ENCODE measurements around the gene GPR15LG. TPM values are rescaled to one million over a fixed set of nuclear protein-coding genes. Genes with fewer than 3 reads are reported as not detected.

GPR15LG gene
- total RNA-seq, 2 experiments from 2014 or later = not detected

- H4K20me1 ChIP-seq (ENCODE audit: insufficient read depth, low read length) = no peaks in the 10 kb centered on the region
- TF ChIP-seq CTCF (conservative IDR thresholded peaks at IDR 0.05; ENCODE audit: low read length) (no peak), EZH2phosphoT487 (IDR thresholded peaks at IDR 0.05; ENCODE audit: borderline replicate concordance, low read depth, low read length) (no peak)
- H3K4me1 ChIP-seq (ENCODE audit: insufficient read depth, low read length, poor library complexity, severe bottlenecking) = no peaks in the 10 kb centered on the region
- no peak for DNase-seq (ENCODE audit: low spot score)
- intact Hi-C loops (cut with micrococcal nuclease; ENCODE audit: unreplicated experiment) = no loop called here
- no peaks in the 10 kb centered on the region for H3K36me3 ChIP-seq (ENCODE audit: insufficient read depth, low read length)
- H3K4me3 ChIP-seq (ENCODE audit: low read depth, low read length, poor library complexity, severe bottlenecking) = no peak overlapping the region
- H3K79me2 ChIP-seq (ENCODE audit: insufficient read depth, low read depth, low read length) = no peaks in the 10 kb centered on the region
- no peaks in the 10 kb centered on the region for H3K9me3 ChIP-seq (ENCODE audit: low read length)
- POLR2A ChIA-PET = no interaction called here
- no peak overlapping the region for H3K4me2 ChIP-seq (ENCODE audit: low read length)
- H3K27ac ChIP-seq (ENCODE audit: low read depth, low read length, poor library complexity, severe bottlenecking) = no peak overlapping the region
- no peaks in the 10 kb centered on the region for H3K9me2 ChIP-seq (ENCODE audit: insufficient read depth, low read length)
- no peak overlapping the region for H2AFZ ChIP-seq (ENCODE audit: low read length)
- CTCF ChIA-PET (ENCODE audit: unreplicated experiment) = no interaction called here
- BruUV-seq (replicated peaks) = no TSS peak
Observed at GRCh38 chr10:84195044-84195830, 21.6 kb downstream of the GPR15LG start.

GRCh38 chr10:84196083-84196482 lies 22.5 kb downstream of the GPR15LG start:
- no peaks in the 10 kb centered on the region for H3K79me2 ChIP-seq (ENCODE audit: insufficient read depth, low read depth, low read length)
- intact Hi-C loops (cut with micrococcal nuclease; ENCODE audit: unreplicated experiment) = no loop called here
- no TSS peak for BruUV-seq (replicated peaks)

More at GRCh38 chr10:84196083-84196482, 22.5 kb downstream of the GPR15LG start:
- no peaks in the 10 kb centered on the region for H3K36me3 ChIP-seq (ENCODE audit: insufficient read depth, low read length)
- H2AFZ ChIP-seq (ENCODE audit: low read length) = no peak overlapping the region
- H3K27ac ChIP-seq (ENCODE audit: low read depth, low read length, poor library complexity, severe bottlenecking) = no peak overlapping the region
- no peak for TF ChIP-seq EZH2phosphoT487 (IDR thresholded peaks at IDR 0.05; ENCODE audit: borderline replicate concordance, low read depth, low read length)
- no peak for TF ChIP-seq CTCF (conservative IDR thresholded peaks at IDR 0.05; ENCODE audit: low read length)
- no peak overlapping the region for H3K4me3 ChIP-seq (ENCODE audit: low read depth, low read length, poor library complexity, severe bottlenecking)
- ChIA-PET POLR2A (no interaction called here), CTCF (ENCODE audit: unreplicated experiment) (no interaction called here)
- H3K9me3 ChIP-seq (ENCODE audit: low read length) = no peaks in the 10 kb centered on the region
- H3K4me1 ChIP-seq (ENCODE audit: insufficient read depth, low read length, poor library complexity, severe bottlenecking) = no peaks in the 10 kb centered on the region
- H3K9me2 ChIP-seq (ENCODE audit: insufficient read depth, low read length) = no peaks in the 10 kb centered on the region
- no peak for DNase-seq (ENCODE audit: low spot score)
- no peaks in the 10 kb centered on the region for H4K20me1 ChIP-seq (ENCODE audit: insufficient read depth, low read length)
- no peak overlapping the region for H3K4me2 ChIP-seq (ENCODE audit: low read length)
